Testis (tissue), 3 donors: ENCODE results near the gene DLAT. TPM values are rescaled to one million over a fixed set of nuclear protein-coding genes. Genes with fewer than 3 reads are reported as not detected.
A peak's percentile ranks its signal among the peaks of the same experiment; 100 is the strongest.
"Not testable (repeated sequence)": the region's sequence is repeated elsewhere in the genome, so short reads cannot be mapped to it uniquely, and the experiment has no call there.

Experiments used
- DNase-seq: peaks from one replicate; pipeline ENCODE4 v3.0.0-alpha.2; 2019
- H3K27ac ChIP-seq, 2 donors: fragments of 200-600 bp; sonication (generic); one replicate each; pipeline ENCODE4 v1.5.1; 2019
- H3K27me3 ChIP-seq: fragments of 200-600 bp; sonication (generic); one replicate; pipeline ENCODE4 v1.5.1; 2019
- H3K36me3 ChIP-seq: fragments of 200-600 bp; sonication (generic); one replicate; pipeline ENCODE4 v1.5.1; 2017; ENCODE audit warnings: low read depth; ENCODE audit errors: missing control alignments
- H3K4me1 ChIP-seq: fragments of 200-600 bp; sonication (generic); one replicate; pipeline ENCODE4 v1.5.1; 2019
- H3K4me3 ChIP-seq, 2 donors: fragments of 200-600 bp; sonication (generic); one replicate each; pipeline ENCODE4 v1.5.1; 2017 to 2019
- H3K9me3 ChIP-seq: fragments of 200-600 bp; sonication (generic); one replicate; pipeline ENCODE4 v1.5.1; 2017
- POLR2A ChIP-seq: fragments of 450-650 bp; IDR thresholded peaks from one replicate; pipeline ENCODE4 v1.6.1; 2017; ENCODE audit warnings: antibody characterized with exemption, mild to moderate bottlenecking, moderate library complexity
- WGBS, 2 donors: methylation state at CpG; one replicate each; pipeline ENCODE4 v1.1.5; 2018; 5-methylcytosine and 5-hydroxymethylcytosine counted together
- intact Hi-C: fragments of 100-400 bp; cut with DNase I; formaldehyde crosslinking; loops from one replicate; pipeline ENCODE4 v1.15.1; 2023; ENCODE audit warnings: low total_unique reads
- polyA plus RNA-seq: library from polyadenylated mRNA; stranded (reverse); fragments of 350-450 nt; fragmentation: Illumina TruSeq; extraction: RNeasy Lipid Tissue Mini Kit (QIAGEN cat#74804); gene quantifications from one replicate; pipeline ENCODE4 v1.2.3, GENCODE V29; 2014; ENCODE audit warnings: low read depth, low replicate concordance; ENCODE audit not compliant: insufficient read depth
- total RNA-seq, 2 donors: library from RNA; depleted of rRNA; stranded (reverse); fragments of >200 nt; gene quantifications; one replicate each; pipeline ENCODE4 v1.2.3, GENCODE V29; 2016
- TF ChIP-seq, protein P1 (sequence below), 3 experiments: fragments of 450-650 bp in 2 of 3; fragments of 200-600 bp in 1 of 3; sonication (generic) in 1 of 3; IDR thresholded peaks; one replicate each; pipeline ENCODE4 v1.5.1; 2016 to 2019; ENCODE audit warnings: antibody characterized with exemption in 3 of 3, mild to moderate bottlenecking in 2 of 3, moderate library complexity in 1 of 3

Gene DLAT
- total and polyA plus RNA-seq, 3 donors from 2014 or later = 20.9 to 23.2 (median 21.9) TPM

DNA sequence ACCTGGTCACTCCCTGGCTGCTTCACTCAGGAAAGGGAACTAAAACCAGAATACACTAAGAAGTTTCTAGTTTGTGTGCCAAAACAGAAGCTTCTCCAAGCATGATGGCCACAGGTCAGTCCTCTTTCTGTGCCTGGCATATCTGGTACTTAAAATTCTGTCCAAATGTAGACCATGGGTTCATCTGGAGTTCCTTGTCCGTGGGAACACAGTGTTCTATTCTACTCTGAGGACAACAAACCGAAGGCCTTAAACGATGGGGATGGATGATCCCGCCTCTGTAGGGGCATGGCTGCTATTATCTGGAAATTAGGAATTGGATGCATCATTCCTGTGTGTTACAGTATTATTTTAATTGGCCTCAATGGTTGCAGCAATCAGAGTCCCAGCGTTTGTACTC is 6.1 kb upstream of the DLAT start:
- Histone ChIP-seq H3K4me3 (no peak overlapping the region), H3K4me1 (peaks cover 2% of the 10 kb centered on the region), H3K9me3 (no peaks in the 10 kb centered on the region), H3K36me3 (no peaks in the 10 kb centered on the region), H3K27me3 (no peaks in the 10 kb centered on the region), H3K27ac (no peak overlapping the region)
- no peak for DNase-seq
- TF ChIP-seq POLR2A = no peak
- TF ChIP-seq, protein P1, sequence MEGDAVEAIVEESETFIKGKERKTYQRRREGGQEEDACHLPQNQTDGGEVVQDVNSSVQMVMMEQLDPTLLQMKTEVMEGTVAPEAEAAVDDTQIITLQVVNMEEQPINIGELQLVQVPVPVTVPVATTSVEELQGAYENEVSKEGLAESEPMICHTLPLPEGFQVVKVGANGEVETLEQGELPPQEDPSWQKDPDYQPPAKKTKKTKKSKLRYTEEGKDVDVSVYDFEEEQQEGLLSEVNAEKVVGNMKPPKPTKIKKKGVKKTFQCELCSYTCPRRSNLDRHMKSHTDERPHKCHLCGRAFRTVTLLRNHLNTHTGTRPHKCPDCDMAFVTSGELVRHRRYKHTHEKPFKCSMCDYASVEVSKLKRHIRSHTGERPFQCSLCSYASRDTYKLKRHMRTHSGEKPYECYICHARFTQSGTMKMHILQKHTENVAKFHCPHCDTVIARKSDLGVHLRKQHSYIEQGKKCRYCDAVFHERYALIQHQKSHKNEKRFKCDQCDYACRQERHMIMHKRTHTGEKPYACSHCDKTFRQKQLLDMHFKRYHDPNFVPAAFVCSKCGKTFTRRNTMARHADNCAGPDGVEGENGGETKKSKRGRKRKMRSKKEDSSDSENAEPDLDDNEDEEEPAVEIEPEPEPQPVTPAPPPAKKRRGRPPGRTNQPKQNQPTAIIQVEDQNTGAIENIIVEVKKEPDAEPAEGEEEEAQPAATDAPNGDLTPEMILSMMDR (IDR thresholded peaks at IDR 0.05) = no peak
- intact Hi-C loops = no loop called here
- WGBS, 2 donors = 65 to 72% methylated on average over 5 of the region's 5 CpGs

DNA sequence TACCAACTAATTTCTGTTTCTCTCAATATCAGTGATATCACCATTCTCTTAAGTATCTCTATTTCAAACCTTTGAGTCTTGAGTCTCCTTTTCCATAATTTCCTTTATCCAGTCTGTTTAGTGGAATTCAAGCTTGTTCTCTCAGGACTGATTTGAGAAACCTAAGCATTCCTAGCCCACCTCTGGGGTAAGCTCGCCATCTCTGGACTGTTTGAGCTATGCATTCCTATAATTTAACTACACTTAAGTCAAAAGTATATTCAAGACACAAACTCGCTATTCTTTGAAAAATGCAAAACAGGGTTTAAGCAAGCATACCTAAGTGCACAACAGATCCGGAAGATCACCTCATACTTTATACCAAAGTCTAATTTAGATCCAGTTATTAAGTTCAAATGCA is 2.1 kb upstream of the DLAT start:
- Histone ChIP-seq H3K36me3 (no peaks in the 10 kb centered on the region), H3K9me3 (no peaks in the 10 kb centered on the region), H3K27ac (no peak overlapping the region), H3K4me3 (no peak overlapping the region), H3K27me3 (no peaks in the 10 kb centered on the region), H3K4me1 (peaks cover 9% of the 10 kb centered on the region)
- intact Hi-C loops = no loop called here
- DNase-seq = no peak
- no peak for TF ChIP-seq POLR2A
- TF ChIP-seq, protein P1 (IDR thresholded peaks at IDR 0.05) = no peak
- 87 to 91% methylated on average over 3 of the region's 3 CpGs for WGBS, 2 donors

DNA sequence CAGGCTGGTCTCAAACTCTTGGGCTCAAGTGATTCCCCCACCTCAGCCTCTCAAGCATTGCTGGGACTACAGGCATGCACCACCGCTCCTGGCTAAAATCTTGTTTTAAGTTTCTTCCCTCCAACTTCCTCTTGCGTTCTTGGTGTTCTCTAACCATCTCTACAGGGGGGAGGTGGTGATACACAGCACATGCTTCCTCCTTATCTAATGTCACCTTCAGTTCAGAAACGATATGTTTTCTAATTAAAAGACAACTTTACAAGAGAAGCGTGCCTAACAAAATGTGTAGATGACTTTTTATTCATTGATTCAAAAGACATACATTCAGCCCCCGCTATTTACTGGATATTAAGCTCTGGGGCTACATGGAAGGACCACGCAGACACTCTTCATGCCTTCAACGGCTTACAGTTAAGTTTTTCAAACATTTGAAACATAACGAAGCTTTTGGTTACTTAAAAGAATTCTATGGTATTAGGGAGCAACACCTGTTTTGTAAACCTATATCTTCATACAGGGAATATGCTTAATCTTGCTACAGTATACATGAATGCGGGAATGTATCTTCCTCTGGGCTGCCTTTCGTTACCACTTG is 933 bp upstream of the DLAT start:
- no peak for TF ChIP-seq POLR2A
- TF ChIP-seq, protein P1 (IDR thresholded peaks at IDR 0.05) = no peak
- Histone ChIP-seq H3K4me3 (peak overlapping the region; percentile 68 to 90), H3K27me3 (no peaks in the 10 kb centered on the region), H3K9me3 (no peaks in the 10 kb centered on the region), H3K4me1 (peaks cover 9% of the 10 kb centered on the region), H3K27ac (peak overlapping the region; percentile 81 to 84), H3K36me3 (no peaks in the 10 kb centered on the region)
- no peak for DNase-seq
- intact Hi-C loops = no loop called here
- WGBS, 2 donors = 6 to 8% methylated on average over 9 to 10 of the region's 10 CpGs

DNA sequence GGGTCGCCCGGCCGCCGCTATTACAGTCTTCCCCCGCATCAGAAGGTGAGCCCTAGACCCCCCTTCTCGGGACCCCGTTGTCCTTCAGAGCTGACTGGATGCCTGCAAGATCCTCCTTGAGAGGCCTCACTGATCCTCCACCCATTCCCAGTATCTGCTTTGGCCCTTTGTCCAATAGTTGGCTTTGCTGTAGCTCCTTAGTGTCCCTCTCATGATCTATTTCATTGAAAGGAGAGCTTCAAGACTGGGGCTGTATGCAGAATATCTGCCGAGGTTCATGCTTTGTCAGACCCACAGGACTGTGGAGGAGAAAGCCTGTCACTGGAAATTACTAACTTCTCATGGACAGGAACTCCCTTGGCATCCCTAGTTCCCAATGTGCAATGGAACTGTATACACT is 499 bp downstream of the DLAT start:
- Histone ChIP-seq H3K4me1 (peaks cover 9% of the 10 kb centered on the region), H3K36me3 (no peaks in the 10 kb centered on the region), H3K27me3 (no peaks in the 10 kb centered on the region), H3K9me3 (no peaks in the 10 kb centered on the region), H3K4me3 (peak overlapping the region; percentile 68 to 90), H3K27ac (peak overlapping the region; percentile 81 to 84)
- DNase-seq = no peak
- WGBS, 2 donors = 0% methylated on average over 4 of the region's 8 CpGs
- TF ChIP-seq, protein P1 (IDR thresholded peaks at IDR 0.05) = no peak
- intact Hi-C loops = no loop called here

DNA sequence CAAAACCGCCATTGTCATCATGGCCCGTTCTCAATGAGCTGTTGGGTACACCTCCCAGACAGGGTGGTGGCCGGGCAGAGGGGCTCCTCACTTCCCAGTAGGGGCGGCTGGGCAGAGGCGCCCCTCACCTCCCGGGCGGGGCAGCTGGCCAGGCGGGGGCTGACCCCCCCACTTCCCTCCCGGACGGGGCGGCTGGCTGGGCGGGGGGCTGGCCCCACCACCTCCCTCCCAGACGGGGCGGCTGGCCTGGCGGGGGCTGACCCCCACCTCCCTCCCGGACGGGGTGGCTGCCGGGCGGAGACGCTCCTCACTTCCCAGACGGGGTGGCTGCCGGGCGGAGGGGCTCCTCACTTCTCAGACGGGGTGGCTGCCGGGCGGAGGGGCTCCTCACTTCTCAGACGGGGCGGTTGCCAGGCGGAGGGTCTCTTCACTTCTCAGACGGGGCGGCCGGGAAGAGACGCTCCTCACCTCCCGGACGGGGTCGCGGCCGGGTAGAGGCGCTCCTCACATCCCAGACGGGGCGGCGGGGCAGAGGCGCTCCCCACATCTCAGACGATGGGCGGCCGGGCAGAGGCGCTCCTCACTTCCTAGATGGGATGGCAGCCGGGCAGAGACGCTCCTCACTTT is 1.7 kb downstream of the DLAT start:
- WGBS, 2 donors = 94 to 100% methylated on average over 1 to 27 of the region's 49 CpGs
- H3K4me1 ChIP-seq, H3K27me3 ChIP-seq, H3K36me3 ChIP-seq, intact Hi-C loops, DNase-seq, H3K9me3 ChIP-seq, H3K4me3 ChIP-seq, H3K27ac ChIP-seq: not testable (repeated sequence)
